ENCODE measurements around the gene TLR1.

DNA sequence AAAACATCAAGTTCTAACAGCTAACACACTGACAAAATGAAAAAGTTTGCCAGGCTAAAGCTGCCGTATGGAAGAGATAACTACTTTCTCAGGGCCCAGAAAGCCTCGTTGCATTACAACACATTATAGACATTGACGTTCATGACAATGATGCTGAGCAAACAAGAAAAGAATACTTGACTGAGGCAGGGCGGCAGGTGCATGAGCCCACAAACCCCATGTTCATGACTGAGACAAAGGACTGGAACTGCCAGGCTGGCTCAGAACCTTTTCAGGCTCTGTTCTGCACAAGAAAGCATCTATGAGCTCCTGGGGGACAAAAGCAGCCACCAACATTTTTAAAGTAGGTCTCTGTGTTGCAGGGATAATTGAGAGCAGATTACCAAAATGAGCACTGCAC lies 38.4 kb upstream of the TLR1 start:
- TF ChIP-seq CEBPB (IDR thresholded peaks at IDR 0.05): no peak
- TF ChIP-seq, protein P1, sequence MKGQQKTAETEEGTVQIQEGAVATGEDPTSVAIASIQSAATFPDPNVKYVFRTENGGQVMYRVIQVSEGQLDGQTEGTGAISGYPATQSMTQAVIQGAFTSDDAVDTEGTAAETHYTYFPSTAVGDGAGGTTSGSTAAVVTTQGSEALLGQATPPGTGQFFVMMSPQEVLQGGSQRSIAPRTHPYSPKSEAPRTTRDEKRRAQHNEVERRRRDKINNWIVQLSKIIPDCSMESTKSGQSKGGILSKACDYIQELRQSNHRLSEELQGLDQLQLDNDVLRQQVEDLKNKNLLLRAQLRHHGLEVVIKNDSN (IDR thresholded peaks at IDR 0.05): no peak
- no peak for TF ChIP-seq RAD21 (IDR thresholded peaks at IDR 0.05; ENCODE audit: low read depth)
- TF ChIP-seq, protein P2, sequence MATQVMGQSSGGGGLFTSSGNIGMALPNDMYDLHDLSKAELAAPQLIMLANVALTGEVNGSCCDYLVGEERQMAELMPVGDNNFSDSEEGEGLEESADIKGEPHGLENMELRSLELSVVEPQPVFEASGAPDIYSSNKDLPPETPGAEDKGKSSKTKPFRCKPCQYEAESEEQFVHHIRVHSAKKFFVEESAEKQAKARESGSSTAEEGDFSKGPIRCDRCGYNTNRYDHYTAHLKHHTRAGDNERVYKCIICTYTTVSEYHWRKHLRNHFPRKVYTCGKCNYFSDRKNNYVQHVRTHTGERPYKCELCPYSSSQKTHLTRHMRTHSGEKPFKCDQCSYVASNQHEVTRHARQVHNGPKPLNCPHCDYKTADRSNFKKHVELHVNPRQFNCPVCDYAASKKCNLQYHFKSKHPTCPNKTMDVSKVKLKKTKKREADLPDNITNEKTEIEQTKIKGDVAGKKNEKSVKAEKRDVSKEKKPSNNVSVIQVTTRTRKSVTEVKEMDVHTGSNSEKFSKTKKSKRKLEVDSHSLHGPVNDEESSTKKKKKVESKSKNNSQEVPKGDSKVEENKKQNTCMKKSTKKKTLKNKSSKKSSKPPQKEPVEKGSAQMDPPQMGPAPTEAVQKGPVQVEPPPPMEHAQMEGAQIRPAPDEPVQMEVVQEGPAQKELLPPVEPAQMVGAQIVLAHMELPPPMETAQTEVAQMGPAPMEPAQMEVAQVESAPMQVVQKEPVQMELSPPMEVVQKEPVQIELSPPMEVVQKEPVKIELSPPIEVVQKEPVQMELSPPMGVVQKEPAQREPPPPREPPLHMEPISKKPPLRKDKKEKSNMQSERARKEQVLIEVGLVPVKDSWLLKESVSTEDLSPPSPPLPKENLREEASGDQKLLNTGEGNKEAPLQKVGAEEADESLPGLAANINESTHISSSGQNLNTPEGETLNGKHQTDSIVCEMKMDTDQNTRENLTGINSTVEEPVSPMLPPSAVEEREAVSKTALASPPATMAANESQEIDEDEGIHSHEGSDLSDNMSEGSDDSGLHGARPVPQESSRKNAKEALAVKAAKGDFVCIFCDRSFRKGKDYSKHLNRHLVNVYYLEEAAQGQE (IDR thresholded peaks at IDR 0.05; ENCODE audit: low read depth): no peak
- no peak for TF ChIP-seq YY1 (IDR thresholded peaks at IDR 0.05; ENCODE audit: low read depth)
- no peak for TF ChIP-seq EP300 (IDR thresholded peaks at IDR 0.05; ENCODE audit: borderline replicate concordance)
- no peak for TF ChIP-seq TAF1 (IDR thresholded peaks at IDR 0.05; ENCODE audit: low read depth)
- no peak for TF ChIP-seq TEAD4 (IDR thresholded peaks at IDR 0.05)
